Measurements from ENCODE around the gene CMSS1. TPM values are rescaled to one million over a fixed set of nuclear protein-coding genes. Genes with fewer than 3 reads are reported as not detected.

CMSS1 gene
- total RNA-seq, 1 experiment from 2014 or later: 64.1 TPM

DNA sequence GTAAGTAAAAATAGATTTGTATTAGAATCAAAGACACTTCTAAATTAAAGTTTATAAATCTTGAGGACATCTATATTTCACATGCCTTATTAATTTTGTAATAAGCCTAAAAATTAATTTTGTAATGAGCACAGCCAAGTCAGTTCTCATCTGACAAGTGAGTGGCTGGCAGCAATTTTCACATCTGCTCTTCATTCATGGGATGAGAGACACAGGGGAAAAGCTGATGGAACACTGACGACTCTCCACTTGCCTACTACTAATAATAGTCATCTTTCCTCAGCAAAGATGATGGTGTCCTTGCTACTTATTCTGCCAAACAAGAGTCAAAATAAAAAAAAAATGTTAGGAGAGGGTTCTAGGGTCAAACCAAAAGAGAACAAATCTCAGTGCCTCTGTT, 14.4 kb upstream of the CMSS1 start:
- no peak overlapping the region for H2AFZ ChIP-seq (ENCODE audit: low read depth, low read length, poor library complexity, severe bottlenecking)
- no peak overlapping the region for H3K4me2 ChIP-seq (ENCODE audit: low read length)
- CTCF ChIA-PET: no interaction called here
- TF ChIP-seq SIN3A (IDR thresholded peaks at IDR 0.05; ENCODE audit: low read depth) (no peak), ZFX (IDR thresholded peaks at IDR 0.05) (no peak), RAD21 (IDR thresholded peaks at IDR 0.05; ENCODE audit: low read depth) (no peak), SRF (IDR thresholded peaks at IDR 0.05; ENCODE audit: low read depth) (no peak), YY1 (IDR thresholded peaks at IDR 0.05; ENCODE audit: extremely low read depth, insufficient replicate concordance, low read depth, low read length) (no peak), CBX3 (IDR thresholded peaks at IDR 0.05; ENCODE audit: low read depth) (no peak), JUND (IDR thresholded peaks at IDR 0.05) (no peak), EZH2 (IDR thresholded peaks at IDR 0.05) (no peak), SP1 (IDR thresholded peaks at IDR 0.05; ENCODE audit: low read depth) (no peak), POLR2AphosphoS5 (IDR thresholded peaks at IDR 0.05; ENCODE audit: low read depth, low read length) (no peak), CEBPB (IDR thresholded peaks at IDR 0.05; ENCODE audit: low read depth) (no peak), FOSL1 (IDR thresholded peaks at IDR 0.05; ENCODE audit: low read depth) (no peak), EZH2phosphoT487 (IDR thresholded peaks at IDR 0.05; ENCODE audit: borderline replicate concordance) (no peak), ZNF274 (IDR thresholded peaks at IDR 0.05; ENCODE audit: low read depth, low read length) (no peak), TCF7L2 (IDR thresholded peaks at IDR 0.05; ENCODE audit: borderline replicate concordance, extremely low read depth, insufficient read depth, insufficient read length) (no peak)
- TF ChIP-seq, protein P1, sequence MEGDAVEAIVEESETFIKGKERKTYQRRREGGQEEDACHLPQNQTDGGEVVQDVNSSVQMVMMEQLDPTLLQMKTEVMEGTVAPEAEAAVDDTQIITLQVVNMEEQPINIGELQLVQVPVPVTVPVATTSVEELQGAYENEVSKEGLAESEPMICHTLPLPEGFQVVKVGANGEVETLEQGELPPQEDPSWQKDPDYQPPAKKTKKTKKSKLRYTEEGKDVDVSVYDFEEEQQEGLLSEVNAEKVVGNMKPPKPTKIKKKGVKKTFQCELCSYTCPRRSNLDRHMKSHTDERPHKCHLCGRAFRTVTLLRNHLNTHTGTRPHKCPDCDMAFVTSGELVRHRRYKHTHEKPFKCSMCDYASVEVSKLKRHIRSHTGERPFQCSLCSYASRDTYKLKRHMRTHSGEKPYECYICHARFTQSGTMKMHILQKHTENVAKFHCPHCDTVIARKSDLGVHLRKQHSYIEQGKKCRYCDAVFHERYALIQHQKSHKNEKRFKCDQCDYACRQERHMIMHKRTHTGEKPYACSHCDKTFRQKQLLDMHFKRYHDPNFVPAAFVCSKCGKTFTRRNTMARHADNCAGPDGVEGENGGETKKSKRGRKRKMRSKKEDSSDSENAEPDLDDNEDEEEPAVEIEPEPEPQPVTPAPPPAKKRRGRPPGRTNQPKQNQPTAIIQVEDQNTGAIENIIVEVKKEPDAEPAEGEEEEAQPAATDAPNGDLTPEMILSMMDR (IDR thresholded peaks at IDR 0.05 in 2 of 3, conservative IDR thresholded peaks at IDR 0.05 in 1 of 3; ENCODE audit: borderline replicate concordance in 1 of 3, insufficient read depth in 1 of 3, low read depth in 2 of 3, low read length in 2 of 3): no peak
- TF ChIP-seq, protein P2, sequence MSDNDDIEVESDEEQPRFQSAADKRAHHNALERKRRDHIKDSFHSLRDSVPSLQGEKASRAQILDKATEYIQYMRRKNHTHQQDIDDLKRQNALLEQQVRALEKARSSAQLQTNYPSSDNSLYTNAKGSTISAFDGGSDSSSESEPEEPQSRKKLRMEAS (IDR thresholded peaks at IDR 0.05): no peak
- TF ChIP-seq, protein P3, sequence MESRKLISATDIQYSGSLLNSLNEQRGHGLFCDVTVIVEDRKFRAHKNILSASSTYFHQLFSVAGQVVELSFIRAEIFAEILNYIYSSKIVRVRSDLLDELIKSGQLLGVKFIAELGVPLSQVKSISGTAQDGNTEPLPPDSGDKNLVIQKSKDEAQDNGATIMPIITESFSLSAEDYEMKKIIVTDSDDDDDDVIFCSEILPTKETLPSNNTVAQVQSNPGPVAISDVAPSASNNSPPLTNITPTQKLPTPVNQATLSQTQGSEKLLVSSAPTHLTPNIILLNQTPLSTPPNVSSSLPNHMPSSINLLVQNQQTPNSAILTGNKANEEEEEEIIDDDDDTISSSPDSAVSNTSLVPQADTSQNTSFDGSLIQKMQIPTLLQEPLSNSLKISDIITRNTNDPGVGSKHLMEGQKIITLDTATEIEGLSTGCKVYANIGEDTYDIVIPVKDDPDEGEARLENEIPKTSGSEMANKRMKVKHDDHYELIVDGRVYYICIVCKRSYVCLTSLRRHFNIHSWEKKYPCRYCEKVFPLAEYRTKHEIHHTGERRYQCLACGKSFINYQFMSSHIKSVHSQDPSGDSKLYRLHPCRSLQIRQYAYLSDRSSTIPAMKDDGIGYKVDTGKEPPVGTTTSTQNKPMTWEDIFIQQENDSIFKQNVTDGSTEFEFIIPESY (IDR thresholded peaks at IDR 0.05; ENCODE audit: extremely low read depth, insufficient replicate concordance, low read length): no peak
- TF ChIP-seq, protein P4, sequence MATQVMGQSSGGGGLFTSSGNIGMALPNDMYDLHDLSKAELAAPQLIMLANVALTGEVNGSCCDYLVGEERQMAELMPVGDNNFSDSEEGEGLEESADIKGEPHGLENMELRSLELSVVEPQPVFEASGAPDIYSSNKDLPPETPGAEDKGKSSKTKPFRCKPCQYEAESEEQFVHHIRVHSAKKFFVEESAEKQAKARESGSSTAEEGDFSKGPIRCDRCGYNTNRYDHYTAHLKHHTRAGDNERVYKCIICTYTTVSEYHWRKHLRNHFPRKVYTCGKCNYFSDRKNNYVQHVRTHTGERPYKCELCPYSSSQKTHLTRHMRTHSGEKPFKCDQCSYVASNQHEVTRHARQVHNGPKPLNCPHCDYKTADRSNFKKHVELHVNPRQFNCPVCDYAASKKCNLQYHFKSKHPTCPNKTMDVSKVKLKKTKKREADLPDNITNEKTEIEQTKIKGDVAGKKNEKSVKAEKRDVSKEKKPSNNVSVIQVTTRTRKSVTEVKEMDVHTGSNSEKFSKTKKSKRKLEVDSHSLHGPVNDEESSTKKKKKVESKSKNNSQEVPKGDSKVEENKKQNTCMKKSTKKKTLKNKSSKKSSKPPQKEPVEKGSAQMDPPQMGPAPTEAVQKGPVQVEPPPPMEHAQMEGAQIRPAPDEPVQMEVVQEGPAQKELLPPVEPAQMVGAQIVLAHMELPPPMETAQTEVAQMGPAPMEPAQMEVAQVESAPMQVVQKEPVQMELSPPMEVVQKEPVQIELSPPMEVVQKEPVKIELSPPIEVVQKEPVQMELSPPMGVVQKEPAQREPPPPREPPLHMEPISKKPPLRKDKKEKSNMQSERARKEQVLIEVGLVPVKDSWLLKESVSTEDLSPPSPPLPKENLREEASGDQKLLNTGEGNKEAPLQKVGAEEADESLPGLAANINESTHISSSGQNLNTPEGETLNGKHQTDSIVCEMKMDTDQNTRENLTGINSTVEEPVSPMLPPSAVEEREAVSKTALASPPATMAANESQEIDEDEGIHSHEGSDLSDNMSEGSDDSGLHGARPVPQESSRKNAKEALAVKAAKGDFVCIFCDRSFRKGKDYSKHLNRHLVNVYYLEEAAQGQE (IDR thresholded peaks at IDR 0.05; ENCODE audit: low read depth): no peak
- TF ChIP-seq, protein P5, sequence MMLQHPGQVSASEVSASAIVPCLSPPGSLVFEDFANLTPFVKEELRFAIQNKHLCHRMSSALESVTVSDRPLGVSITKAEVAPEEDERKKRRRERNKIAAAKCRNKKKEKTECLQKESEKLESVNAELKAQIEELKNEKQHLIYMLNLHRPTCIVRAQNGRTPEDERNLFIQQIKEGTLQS (IDR thresholded peaks at IDR 0.05): no peak
- POLR2A ChIA-PET: no interaction called here
- no peaks in the 10 kb centered on the region for H3K4me1 ChIP-seq (ENCODE audit: control insufficient read depth in 1 of 2, insufficient read depth in 2 of 2, low read length in 2 of 2)
- H3K4me3 ChIP-seq (replicated peaks in 1 of 2; ENCODE audit: low read depth in 1 of 2, low read length in 2 of 2): no peak overlapping the region
- H3K79me2 ChIP-seq (ENCODE audit: insufficient read depth, low read length): no peaks in the 10 kb centered on the region
- ATAC-seq (no peak), DNase-seq (ENCODE audit: low read depth, low spot score) (no peak)
- RAD21 ChIA-PET (ENCODE audit: low non-redundant PET in 1 of 2, low total read pairs in 2 of 2, uncharacterized antibody in 2 of 2, unreplicated experiment in 2 of 2): no interaction called here
- H3K27ac ChIP-seq (ENCODE audit: low read depth, low read length): no peak overlapping the region
- no peaks in the 10 kb centered on the region for H3K27me3 ChIP-seq (ENCODE audit: insufficient read depth, low read length)
- no peaks in the 10 kb centered on the region for H4K20me1 ChIP-seq (ENCODE audit: insufficient read depth)
- peaks cover 0 to 9% of the 10 kb centered on the region in 2 experiments; a peak in 1 of 4 replicates for H3K9me3 ChIP-seq (ENCODE audit: control insufficient read depth in 1 of 2, insufficient read depth in 1 of 2, low read depth in 1 of 2, low read length in 2 of 2)
- H3K9me2 ChIP-seq (ENCODE audit: insufficient read depth): no peaks in the 10 kb centered on the region; the same call in 1 of the 2 replicates
- intact Hi-C loops (cut with micrococcal nuclease): no loop called here
- H3K36me3 ChIP-seq (ENCODE audit: control insufficient read depth in 1 of 2, insufficient read depth in 2 of 2, low read length in 2 of 2): no peaks in the 10 kb centered on the region
- no TSS peak for BruUV-seq (replicated peaks)
- H3K9ac ChIP-seq (ENCODE audit: low read length): no peak overlapping the region
